WTC11 (cell line): Measurements from ENCODE around the gene POLDIP2.

Experiments used
- ESRRA ChIP-seq: sonication (generic); formaldehyde crosslinking; IDR thresholded peaks from 2 replicates; pipeline ENCODE4 v1.8.1; 2022; ENCODE audit warnings: mild to moderate bottlenecking, missing genetic modification reagents, borderline replicate concordance
- GABPB1 ChIP-seq: sonication (generic); formaldehyde crosslinking; IDR thresholded peaks from 2 replicates; pipeline ENCODE4 v1.8.1; 2023; ENCODE audit warnings: mild to moderate bottlenecking, missing genetic modification reagents
- TEAD4 ChIP-seq: sonication (generic); formaldehyde crosslinking; IDR thresholded peaks from 2 replicates; pipeline ENCODE4 v1.8.0; 2022; ENCODE audit warnings: mild to moderate bottlenecking, missing genetic modification reagents
- TF ChIP-seq, protein P1 (sequence below): fragments of 200-600 bp; IDR thresholded peaks from 2 replicates; pipeline ENCODE4 v1.8.0; 2022; ENCODE audit warnings: antibody characterized with exemption
- TF ChIP-seq, protein P2 (sequence below): sonication (generic); formaldehyde crosslinking; IDR thresholded peaks from 2 replicates; pipeline ENCODE4 v1.8.1; 2023; ENCODE audit warnings: mild to moderate bottlenecking, moderate library complexity, missing genetic modification reagents

DNA sequence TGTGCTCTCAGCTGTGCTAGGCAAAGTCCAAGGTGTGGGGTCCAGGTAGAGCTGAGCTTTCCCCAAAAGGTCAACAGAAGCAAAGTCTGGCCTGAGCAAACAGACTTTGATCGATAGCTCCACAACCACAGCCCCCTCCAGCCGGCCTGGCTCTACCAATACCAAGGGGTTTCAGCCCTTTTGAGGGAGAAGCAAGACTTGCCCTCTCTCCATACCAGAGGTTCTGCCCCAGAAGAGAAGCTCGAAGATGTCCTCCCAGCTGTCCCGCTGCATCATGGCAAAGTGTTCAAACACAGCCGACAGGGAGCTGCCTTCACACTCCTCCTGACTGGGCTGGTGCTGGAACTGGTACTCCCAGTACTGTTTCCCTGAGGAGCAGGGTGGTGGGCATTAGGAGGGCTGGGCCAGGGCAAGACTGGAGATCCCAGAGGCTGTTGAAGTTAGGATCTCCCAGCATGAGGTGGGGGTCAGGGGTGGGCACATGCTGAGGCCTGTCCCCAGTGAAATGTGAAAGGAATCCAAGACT is 11.0 kb upstream of the POLDIP2 start:
- TF ChIP-seq, protein P1, sequence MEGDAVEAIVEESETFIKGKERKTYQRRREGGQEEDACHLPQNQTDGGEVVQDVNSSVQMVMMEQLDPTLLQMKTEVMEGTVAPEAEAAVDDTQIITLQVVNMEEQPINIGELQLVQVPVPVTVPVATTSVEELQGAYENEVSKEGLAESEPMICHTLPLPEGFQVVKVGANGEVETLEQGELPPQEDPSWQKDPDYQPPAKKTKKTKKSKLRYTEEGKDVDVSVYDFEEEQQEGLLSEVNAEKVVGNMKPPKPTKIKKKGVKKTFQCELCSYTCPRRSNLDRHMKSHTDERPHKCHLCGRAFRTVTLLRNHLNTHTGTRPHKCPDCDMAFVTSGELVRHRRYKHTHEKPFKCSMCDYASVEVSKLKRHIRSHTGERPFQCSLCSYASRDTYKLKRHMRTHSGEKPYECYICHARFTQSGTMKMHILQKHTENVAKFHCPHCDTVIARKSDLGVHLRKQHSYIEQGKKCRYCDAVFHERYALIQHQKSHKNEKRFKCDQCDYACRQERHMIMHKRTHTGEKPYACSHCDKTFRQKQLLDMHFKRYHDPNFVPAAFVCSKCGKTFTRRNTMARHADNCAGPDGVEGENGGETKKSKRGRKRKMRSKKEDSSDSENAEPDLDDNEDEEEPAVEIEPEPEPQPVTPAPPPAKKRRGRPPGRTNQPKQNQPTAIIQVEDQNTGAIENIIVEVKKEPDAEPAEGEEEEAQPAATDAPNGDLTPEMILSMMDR = no peak
- TF ChIP-seq ESRRA (CRISPR knock-in tag) (no peak), GABPB1 (CRISPR knock-in tag) (peak; percentile 61; the same call in 1 of the 2 replicates), TEAD4 (no peak)
- TF ChIP-seq, protein P2, sequence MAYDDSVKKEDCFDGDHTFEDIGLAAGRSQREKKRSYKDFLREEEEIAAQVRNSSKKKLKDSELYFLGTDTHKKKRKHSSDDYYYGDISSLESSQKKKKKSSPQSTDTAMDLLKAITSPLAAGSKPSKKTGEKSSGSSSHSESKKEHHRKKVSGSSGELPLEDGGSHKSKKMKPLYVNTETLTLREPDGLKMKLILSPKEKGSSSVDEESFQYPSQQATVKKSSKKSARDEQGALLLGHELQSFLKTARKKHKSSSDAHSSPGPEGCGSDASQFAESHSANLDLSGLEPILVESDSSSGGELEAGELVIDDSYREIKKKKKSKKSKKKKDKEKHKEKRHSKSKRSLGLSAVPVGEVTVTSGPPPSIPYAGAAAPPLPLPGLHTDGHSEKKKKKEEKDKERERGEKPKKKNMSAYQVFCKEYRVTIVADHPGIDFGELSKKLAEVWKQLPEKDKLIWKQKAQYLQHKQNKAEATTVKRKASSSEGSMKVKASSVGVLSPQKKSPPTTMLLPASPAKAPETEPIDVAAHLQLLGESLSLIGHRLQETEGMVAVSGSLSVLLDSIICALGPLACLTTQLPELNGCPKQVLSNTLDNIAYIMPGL (CRISPR knock-in tag) = no peak
